Esophagus muscularis mucosa (tissue), 4 donors: Measurements from ENCODE around the gene C1R. TPM values are rescaled to one million over a fixed set of nuclear protein-coding genes. Genes with fewer than 3 reads are reported as not detected.

Experiments used
- DNase-seq: peaks from one replicate; pipeline ENCODE4 v3.0.0-alpha.2; 2017; ENCODE audit errors: extremely low spot score
- H3K27ac ChIP-seq, 4 donors: fragments of 200-600 bp; sonication (generic); replicated peaks in 1 of 4; 1 replicate in 3 of 4; 2 replicates in 1 of 4; pipeline ENCODE4 v1.5.1; 2016 to 2019; ENCODE audit warnings: mild to moderate bottlenecking in 1 of 4
- H3K27me3 ChIP-seq, 4 donors: fragments of 200-600 bp; sonication (generic); one replicate each; pipeline versions ENCODE4 v1.5.1 to v1.6.0; 2016 to 2019
- H3K36me3 ChIP-seq, 4 donors: fragments of 200-600 bp; sonication (generic); one replicate each; pipeline ENCODE4 v1.5.1; 2016 to 2019
- H3K4me1 ChIP-seq, 4 donors: fragments of 200-600 bp; sonication (generic); one replicate each; pipeline ENCODE4 v1.5.1; 2016 to 2019
- H3K4me3 ChIP-seq, 4 donors: fragments of 200-600 bp; sonication (generic); 1 replicate in 2 of 4; 2 replicates in 2 of 4; pipeline ENCODE4 v1.5.1; 2016 to 2019; ENCODE audit warnings: mild to moderate bottlenecking in 4 of 4, moderate library complexity in 1 of 4
- H3K9me3 ChIP-seq, 4 donors: fragments of 200-600 bp; sonication (generic); 1 replicate in 3 of 4; 2 replicates in 1 of 4; pipeline ENCODE4 v1.5.1; 2016 to 2019
- EP300 ChIP-seq: sonication (generic); formaldehyde crosslinking; IDR thresholded peaks from one replicate; pipeline ENCODE4 v1.6.1; 2017; ENCODE audit warnings: antibody characterized with exemption
- POLR2A ChIP-seq: fragments of 450-650 bp; IDR thresholded peaks from one replicate; pipeline ENCODE4 v1.6.1; 2017; ENCODE audit warnings: antibody characterized with exemption, moderate library complexity, mild to moderate bottlenecking, low read depth
- POLR2AphosphoS5 ChIP-seq, 2 donors: sonication (generic); formaldehyde crosslinking; IDR thresholded peaks; one replicate each; pipeline ENCODE4 v1.6.1; 2017; ENCODE audit warnings: antibody characterized with exemption in 2 of 2
- WGBS: methylation state at CpG from one replicate; pipeline ENCODE4 v1.1.5; 2018; 5-methylcytosine and 5-hydroxymethylcytosine counted together
- intact Hi-C: fragments of 100-400 bp; cut with DNase I; formaldehyde crosslinking; loops from one replicate; pipeline ENCODE4 v1.15.1; 2023
- small RNA-seq, 3 donors: library from RNA; depleted of rRNA; stranded (forward); fragments of <200 nt; gene quantifications; one replicate each; pipeline ENCODE3, GENCODE V24; 2016
- total RNA-seq, 4 donors: library from RNA; depleted of rRNA; stranded (reverse); fragments of >200 nt; gene quantifications; one replicate each; pipeline versions ENCODE4 v1.1.0 to v1.2.1, GENCODE V29; 2016
- TF ChIP-seq, protein P1 (sequence below), 3 experiments: fragments of 200-600 bp in 2 of 3; fragments of 450-650 bp in 1 of 3; sonication (generic) in 2 of 3; IDR thresholded peaks; one replicate each; pipeline ENCODE4 v1.5.1; 2017 to 2019; ENCODE audit warnings: antibody characterized with exemption in 3 of 3, mild to moderate bottlenecking in 2 of 3, moderate library complexity in 1 of 3

The C1R gene
- total RNA-seq, 4 donors from 2014 or later = 324 to 603 (median 572) TPM

- Histone ChIP-seq H3K27ac (no peak overlapping the region), H3K9me3 (no peaks in the 10 kb centered on the region), H3K4me3 (no peak overlapping the region), H3K4me1 (no peaks in the 10 kb centered on the region), H3K36me3 (no peaks in the 10 kb centered on the region), H3K27me3 (no peaks in the 10 kb centered on the region)
- DNase-seq = no peak
- intact Hi-C loops = no loop called here
- WGBS = no CpG with 5 or more reads among the region's 6 CpGs
- TF ChIP-seq EP300 (no peak), POLR2AphosphoS5 (IDR thresholded peaks at IDR 0.05) (no peak), POLR2A (no peak)
- TF ChIP-seq, protein P1, sequence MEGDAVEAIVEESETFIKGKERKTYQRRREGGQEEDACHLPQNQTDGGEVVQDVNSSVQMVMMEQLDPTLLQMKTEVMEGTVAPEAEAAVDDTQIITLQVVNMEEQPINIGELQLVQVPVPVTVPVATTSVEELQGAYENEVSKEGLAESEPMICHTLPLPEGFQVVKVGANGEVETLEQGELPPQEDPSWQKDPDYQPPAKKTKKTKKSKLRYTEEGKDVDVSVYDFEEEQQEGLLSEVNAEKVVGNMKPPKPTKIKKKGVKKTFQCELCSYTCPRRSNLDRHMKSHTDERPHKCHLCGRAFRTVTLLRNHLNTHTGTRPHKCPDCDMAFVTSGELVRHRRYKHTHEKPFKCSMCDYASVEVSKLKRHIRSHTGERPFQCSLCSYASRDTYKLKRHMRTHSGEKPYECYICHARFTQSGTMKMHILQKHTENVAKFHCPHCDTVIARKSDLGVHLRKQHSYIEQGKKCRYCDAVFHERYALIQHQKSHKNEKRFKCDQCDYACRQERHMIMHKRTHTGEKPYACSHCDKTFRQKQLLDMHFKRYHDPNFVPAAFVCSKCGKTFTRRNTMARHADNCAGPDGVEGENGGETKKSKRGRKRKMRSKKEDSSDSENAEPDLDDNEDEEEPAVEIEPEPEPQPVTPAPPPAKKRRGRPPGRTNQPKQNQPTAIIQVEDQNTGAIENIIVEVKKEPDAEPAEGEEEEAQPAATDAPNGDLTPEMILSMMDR (IDR thresholded peaks at IDR 0.05) = no peak
Measured at GRCh38 chr12:7031306-7031705, 60.9 kb downstream of the C1R start.

Small RNA genes within 50 kb of the gene (small RNA-seq; reads per million reads assigned to genes)
- gene AC006512.1 (0 reads per million in 3 donors), gene RNU6-485P (0 reads per million in 3 donors)

Other genes with a start within 250 kb of the C1R start
- gene CDCA3, start 241.2 kb downstream of the C1R start, total RNA-seq = 1 to 10 TPM; 1.2 to 2.9 (median 1.5) TPM
- gene USP5, start 240.3 kb downstream of the C1R start, total RNA-seq = 10 to 100 TPM; 49.8 to 68.7 (median 58.4) TPM
- gene TPI1, start 224.9 kb downstream of the C1R start, total RNA-seq = 100 to 1,000 TPM; 288 to 372 (median 355) TPM
- 10 to 100 TPM in 2 of 4 donors, 1 to 10 TPM in 2; 4.2 to 10.8 (median 8.5) TPM for gene SPSB2, start 219.1 kb downstream of the C1R start, total RNA-seq
- gene LRRC23, start 187.6 kb downstream of the C1R start, total RNA-seq = 10 to 100 TPM in 2 of 4 donors, 1 to 10 TPM in 2; 8.3 to 12.9 (median 11.0) TPM
- gene ENO2, start 177.9 kb downstream of the C1R start, total RNA-seq = 10 to 100 TPM; 28.7 to 49.7 (median 40.0) TPM
- 100 to 1,000 TPM in 2 of 4 donors, 10 to 100 TPM in 2; 72.2 to 163 (median 92.4) TPM for gene ATN1, start 164.5 kb downstream of the C1R start, total RNA-seq
- gene RNU7-1, start 148.6 kb downstream of the C1R start, total RNA-seq = not detected
- gene C12orf57, start 148.4 kb downstream of the C1R start, total RNA-seq = 100 to 1,000 TPM; 307 to 437 (median 325) TPM
- gene PTPN6, start 141.1 kb downstream of the C1R start, total RNA-seq = 10 to 100 TPM in 3 of 4 donors, 1 to 10 TPM in 1; 9.1 to 16.9 (median 13.3) TPM
- gene PHB2, start 121.8 kb downstream of the C1R start, total RNA-seq = 100 to 1,000 TPM; 194 to 265 (median 233) TPM
- 10 to 100 TPM; 20.8 to 35.1 (median 26.3) TPM for gene EMG1, start 121.5 kb downstream of the C1R start, total RNA-seq
- 10 to 100 TPM; 21.6 to 33.3 (median 26.2) TPM for gene LPCAT3, start 74.0 kb downstream of the C1R start, total RNA-seq
- gene C1S, start 31.7 kb downstream of the C1R start, total RNA-seq = 100 to 1,000 TPM; 454 to 549 (median 512) TPM
- gene C1RL, start 16.8 kb upstream of the C1R start, total RNA-seq = 100 to 1,000 TPM in 1 of 4 donors, 10 to 100 TPM in 3; 64.8 to 159 (median 88.2) TPM
- gene RBP5, start 36.4 kb upstream of the C1R start, total RNA-seq = 1 to 10 TPM in 2 of 4 donors, under 1 TPM in 2; 0.46 to 5.0 (median 0.91) TPM
- gene CLSTN3, start 37.9 kb upstream of the C1R start, total RNA-seq = 10 to 100 TPM in 3 of 4 donors, 1 to 10 TPM in 1; 9.6 to 25.6 (median 19.3) TPM
- gene PEX5, start 97.2 kb upstream of the C1R start, total RNA-seq = 10 to 100 TPM; 32.8 to 53.5 (median 38.4) TPM
- gene ACSM4, start 211.6 kb upstream of the C1R start, total RNA-seq = not detected